ENCODE measurements around the gene GEMIN2. TPM values are rescaled to one million over a fixed set of nuclear protein-coding genes. Genes with fewer than 3 reads are reported as not detected.
"Not testable (repeated sequence)": the region's sequence is repeated elsewhere in the genome, so short reads cannot be mapped to it uniquely, and the experiment has no call there.

GEMIN2 gene
- total RNA-seq, 4 donors from 2014 or later = 14.8 to 25.7 (median 23.6) TPM

- H3K4me3 ChIP-seq (ENCODE audit: low read depth, poor library complexity, severe bottlenecking) = no peak overlapping the region
- WGBS, 2 donors = 90 to 91% methylated on average over 3 of the region's 3 CpGs
Observed at GRCh38 chr14:39140170-39140569, 26.0 kb downstream of the GEMIN2 start.

GRCh38 chr14:39141623-39142022, 27.5 kb downstream of the GEMIN2 start:
- H3K4me3 ChIP-seq (ENCODE audit: low read depth, poor library complexity, severe bottlenecking); intact Hi-C loops (cut with DNase I; ENCODE audit: low total_unique reads); DNase-seq (ENCODE audit: low spot score in 2 of 2): not testable (repeated sequence)
- 93 to 100% methylated on average over 1 of the region's 1 CpG for WGBS, 2 donors

More at GRCh38 chr14:39140170-39140569, 26.0 kb downstream of the GEMIN2 start:
- intact Hi-C loops (cut with DNase I; ENCODE audit: low total_unique reads) = no loop called here
- no peak for TF ChIP-seq POLR2A (IDR thresholded peaks at IDR 0.05)
- no peak for TF ChIP-seq CTCF (IDR thresholded peaks at IDR 0.05)
- no peak for DNase-seq (ENCODE audit: low spot score in 2 of 2)

- intact Hi-C loops (cut with DNase I; ENCODE audit: low total_unique reads); H3K4me3 ChIP-seq (ENCODE audit: low read depth, poor library complexity, severe bottlenecking); DNase-seq (ENCODE audit: low spot score in 2 of 2): not testable (repeated sequence)
- 79 to 80% methylated on average over 2 of the region's 2 CpGs for WGBS, 2 donors
Observed at GRCh38 chr14:39143226-39143625, 29.1 kb downstream of the GEMIN2 start.

GRCh38 chr14:39145266-39145966, 31.3 kb downstream of the GEMIN2 start:
- H3K4me3 ChIP-seq (ENCODE audit: low read depth, poor library complexity, severe bottlenecking) = no peak overlapping the region
- no peak for DNase-seq (ENCODE audit: low spot score in 2 of 2)
- intact Hi-C loops (cut with DNase I; ENCODE audit: low total_unique reads) = no loop called here
- 84 to 89% methylated on average over 7 of the region's 7 CpGs for WGBS, 2 donors
- TF ChIP-seq POLR2A (IDR thresholded peaks at IDR 0.05) = no peak
- TF ChIP-seq CTCF (IDR thresholded peaks at IDR 0.05) = no peak

- WGBS, 2 donors = 94 to 96% methylated on average over 9 of the region's 9 CpGs
- no peak for DNase-seq (ENCODE audit: low spot score in 2 of 2)
- TF ChIP-seq CTCF (IDR thresholded peaks at IDR 0.05) (no peak), POLR2A (IDR thresholded peaks at IDR 0.05) (no peak)
- intact Hi-C loops (cut with DNase I; ENCODE audit: low total_unique reads) = no loop called here
- no peak overlapping the region for H3K4me3 ChIP-seq (ENCODE audit: low read depth, poor library complexity, severe bottlenecking)
Observed at GRCh38 chr14:39154594-39155189, 40.6 kb downstream of the GEMIN2 start.

GRCh38 chr14:39157491-39157890, 43.4 kb downstream of the GEMIN2 start:
- no peak overlapping the region for H3K4me3 ChIP-seq (ENCODE audit: low read depth, poor library complexity, severe bottlenecking)
- TF ChIP-seq CTCF (IDR thresholded peaks at IDR 0.05) (no peak), POLR2A (IDR thresholded peaks at IDR 0.05) (no peak)
- 96 to 98% methylated on average over 6 of the region's 6 CpGs for WGBS, 2 donors
- no peak for DNase-seq (ENCODE audit: low spot score in 2 of 2)
- intact Hi-C loops (cut with DNase I; ENCODE audit: low total_unique reads) = no loop called here

All from lower leg skin (tissue), 4 donors.